ENCODE data around the gene SPHK2.

DNA sequence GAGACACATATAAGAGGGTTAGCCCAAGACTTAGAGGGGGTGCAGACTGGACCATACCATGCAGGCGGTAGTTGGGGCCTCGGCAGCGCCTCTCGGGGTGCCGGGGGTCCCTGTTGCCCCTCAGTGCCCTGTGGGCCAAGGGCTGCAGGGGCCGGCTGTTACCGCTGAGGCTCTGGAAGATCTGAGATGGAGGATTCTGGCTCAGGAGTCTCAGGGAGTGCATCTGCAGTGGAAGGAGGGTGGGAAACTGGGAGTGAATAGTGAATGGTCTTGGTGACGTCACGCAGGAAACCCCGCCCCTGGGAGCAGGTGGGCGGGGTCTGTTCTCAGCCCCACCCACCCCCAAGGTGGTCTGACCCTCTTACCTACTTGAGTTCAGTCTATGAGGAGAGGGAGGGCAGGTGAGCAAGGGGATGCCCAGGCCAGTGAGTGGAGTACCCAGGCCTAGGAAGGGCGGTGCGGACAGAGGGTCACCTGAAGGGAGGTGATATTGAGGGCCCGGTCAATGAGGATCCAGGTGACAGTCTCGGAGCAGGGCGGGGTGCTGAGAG lies 19.6 kb downstream of the SPHK2 start:
- TF ChIP-seq, protein P1, sequence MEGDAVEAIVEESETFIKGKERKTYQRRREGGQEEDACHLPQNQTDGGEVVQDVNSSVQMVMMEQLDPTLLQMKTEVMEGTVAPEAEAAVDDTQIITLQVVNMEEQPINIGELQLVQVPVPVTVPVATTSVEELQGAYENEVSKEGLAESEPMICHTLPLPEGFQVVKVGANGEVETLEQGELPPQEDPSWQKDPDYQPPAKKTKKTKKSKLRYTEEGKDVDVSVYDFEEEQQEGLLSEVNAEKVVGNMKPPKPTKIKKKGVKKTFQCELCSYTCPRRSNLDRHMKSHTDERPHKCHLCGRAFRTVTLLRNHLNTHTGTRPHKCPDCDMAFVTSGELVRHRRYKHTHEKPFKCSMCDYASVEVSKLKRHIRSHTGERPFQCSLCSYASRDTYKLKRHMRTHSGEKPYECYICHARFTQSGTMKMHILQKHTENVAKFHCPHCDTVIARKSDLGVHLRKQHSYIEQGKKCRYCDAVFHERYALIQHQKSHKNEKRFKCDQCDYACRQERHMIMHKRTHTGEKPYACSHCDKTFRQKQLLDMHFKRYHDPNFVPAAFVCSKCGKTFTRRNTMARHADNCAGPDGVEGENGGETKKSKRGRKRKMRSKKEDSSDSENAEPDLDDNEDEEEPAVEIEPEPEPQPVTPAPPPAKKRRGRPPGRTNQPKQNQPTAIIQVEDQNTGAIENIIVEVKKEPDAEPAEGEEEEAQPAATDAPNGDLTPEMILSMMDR (IDR thresholded peaks at IDR 0.05) = no peak
- TF ChIP-seq POLR2A (IDR thresholded peaks at IDR 0.05) (no peak), POLR2AphosphoS5 (IDR thresholded peaks at IDR 0.05) (no peak), EP300 (IDR thresholded peaks at IDR 0.05) (no peak)

Measured in suprapubic skin (tissue), 4 donors.